Urinary bladder (tissue), 4 donors: ENCODE data around the gene GSTA5. TPM values are rescaled to one million over a fixed set of nuclear protein-coding genes. Genes with fewer than 3 reads are reported as not detected.
"Not testable (repeated sequence)": the region's sequence is repeated elsewhere in the genome, so short reads cannot be mapped to it uniquely, and the experiment has no call there.

Source experiments
- DNase-seq: peaks from one replicate; pipeline ENCODE4 v3.0.0-alpha.2; 2015; ENCODE audit errors: extremely low spot score
- H3K27ac ChIP-seq: one replicate; pipeline ENCODE4 v1.5.1; 2013; ENCODE audit warnings: low read depth, mild to moderate bottlenecking, moderate library complexity
- H3K36me3 ChIP-seq: one replicate; pipeline ENCODE4 v1.6.1; 2013; ENCODE audit warnings: mild to moderate bottlenecking, moderate library complexity; ENCODE audit not compliant: insufficient read depth
- H3K4me1 ChIP-seq: one replicate; pipeline ENCODE4 v1.6.1; 2013; ENCODE audit warnings: mild to moderate bottlenecking, moderate library complexity; ENCODE audit not compliant: insufficient read depth
- H3K4me3 ChIP-seq: one replicate; pipeline ENCODE4 v1.5.1; 2013; ENCODE audit warnings: low read depth, low read length
- WGBS: extraction: QIAGEN DNeasy Blood & Tissue Kit; methylation state at CpG from one replicate; pipeline ENCODE4 v1.1.7; 2013; 5-methylcytosine and 5-hydroxymethylcytosine counted together
- polyA plus RNA-seq: library from polyadenylated mRNA; stranded (reverse); fragments of 200-250 nt; gene quantifications from one replicate; pipeline ENCODE4 v1.2.3, GENCODE V29; 2013
- total RNA-seq: library from RNA; depleted of rRNA; stranded (reverse); fragments of >200 nt; gene quantifications from one replicate; pipeline ENCODE4 v1.2.3, GENCODE V29; 2014
- donor health status: healthy with polysubstance abuse.
- donor health status: healthy.

Gene GSTA5
- total and polyA plus RNA-seq, 2 donors = not detected

GRCh38 chr6:52861151-52861550, 20.5 kb upstream of the GSTA5 start:
- not testable (repeated sequence) for H3K27ac ChIP-seq, H3K36me3 ChIP-seq, H3K4me3 ChIP-seq, DNase-seq, H3K4me1 ChIP-seq
- 82% methylated on average over 7 of the region's 7 CpGs for WGBS

GRCh38 chr6:52858416-52858815, 17.8 kb upstream of the GSTA5 start:
- WGBS = 90% methylated on average over 4 of the region's 4 CpGs
- Histone ChIP-seq H3K36me3 (no peaks in the 10 kb centered on the region), H3K4me3 (no peak overlapping the region), H3K4me1 (no peaks in the 10 kb centered on the region), H3K27ac (no peak overlapping the region)
- no peak for DNase-seq

- H3K4me1 ChIP-seq, DNase-seq, H3K36me3 ChIP-seq, H3K4me3 ChIP-seq, H3K27ac ChIP-seq: not testable (repeated sequence)
- 10% methylated on average over 3 of the region's 3 CpGs for WGBS
Observed at GRCh38 chr6:52856137-52856536, 15.5 kb upstream of the GSTA5 start.

DNA sequence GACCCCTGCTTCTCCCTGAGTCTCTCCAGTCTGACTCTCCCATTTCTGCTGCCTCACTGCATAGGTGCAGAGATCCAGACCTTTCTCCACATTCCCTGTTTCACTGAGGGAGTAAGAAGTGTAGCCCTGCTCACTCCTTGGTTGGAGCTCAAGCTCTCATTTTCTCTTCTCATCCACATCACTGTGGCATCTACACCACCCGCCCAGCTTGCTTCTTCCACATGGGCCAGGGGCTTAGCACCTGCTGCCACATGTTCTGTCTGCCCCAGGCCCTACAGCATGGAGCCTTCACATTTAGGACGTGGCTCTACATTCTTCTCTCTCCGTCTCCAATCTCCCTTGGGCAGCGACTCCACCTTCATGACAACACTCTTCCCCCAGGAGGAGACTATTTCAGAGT, 8.5 kb upstream of the GSTA5 start:
- Histone ChIP-seq H3K27ac (no peak overlapping the region), H3K4me1 (no peaks in the 10 kb centered on the region), H3K4me3 (no peak overlapping the region), H3K36me3 (no peaks in the 10 kb centered on the region)
- 82% methylated on average over 4 of the region's 4 CpGs for WGBS
- no peak for DNase-seq

- Histone ChIP-seq H3K4me3 (no peak overlapping the region), H3K4me1 (no peaks in the 10 kb centered on the region), H3K36me3 (no peaks in the 10 kb centered on the region), H3K27ac (no peak overlapping the region)
- no peak for DNase-seq
- WGBS = 32% methylated on average over 1 of the region's 1 CpG
Observed at GRCh38 chr6:52846002-52846401, 5.4 kb upstream of the GSTA5 start.

GRCh38 chr6:52843605-52844004, 3.0 kb upstream of the GSTA5 start:
- DNase-seq = no peak
- 95% methylated on average over 4 of the region's 4 CpGs for WGBS
- no peaks in the 10 kb centered on the region for H3K4me1 ChIP-seq
- H3K27ac ChIP-seq = no peak overlapping the region
- no peak overlapping the region for H3K4me3 ChIP-seq
- H3K36me3 ChIP-seq = no peaks in the 10 kb centered on the region

DNA sequence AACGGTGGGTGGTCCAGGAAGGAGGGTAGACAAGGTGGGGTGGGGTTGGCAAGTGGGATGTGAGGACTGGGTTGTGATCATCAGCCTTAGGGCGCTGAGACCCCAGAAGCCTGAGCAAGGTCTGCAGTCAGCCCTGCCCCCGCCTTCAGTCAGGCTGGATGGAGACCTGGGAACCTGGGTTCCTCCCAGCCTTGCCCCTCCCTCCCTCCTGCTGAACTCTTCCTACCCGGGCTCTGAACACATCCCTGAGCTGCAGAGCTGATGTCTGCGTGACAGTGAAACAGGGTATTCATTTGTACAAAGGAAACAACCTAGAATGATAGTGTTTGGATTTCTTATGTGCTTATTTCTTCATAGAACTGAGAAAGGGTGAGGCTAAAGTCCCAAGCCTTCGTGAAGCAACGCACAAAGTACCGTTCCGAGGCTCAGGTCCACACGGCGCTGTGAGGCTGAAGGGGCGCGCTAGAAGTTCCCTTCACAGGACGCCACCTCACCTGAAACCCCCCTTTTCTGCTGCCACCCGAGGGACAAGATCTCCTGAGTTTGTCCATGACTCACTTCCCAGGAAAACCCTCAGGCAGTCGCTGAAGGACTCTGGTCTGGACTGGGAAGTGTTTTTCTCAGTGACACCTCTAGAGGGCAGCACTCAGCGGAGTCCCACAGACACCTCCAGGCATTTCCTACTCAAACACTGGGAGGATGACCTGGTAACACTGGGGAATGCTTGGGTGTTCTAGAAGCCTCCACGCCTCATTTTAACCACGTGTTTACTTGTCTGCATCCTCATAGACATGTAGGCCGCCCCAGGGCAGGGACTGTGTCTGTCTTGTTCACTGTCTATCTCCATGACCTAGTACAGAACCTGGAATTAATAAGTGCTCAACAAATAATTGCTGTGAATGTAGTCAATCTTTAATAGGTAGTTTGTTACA, 1.2 kb downstream of the GSTA5 start:
- 63% methylated on average over 20 of the region's 20 CpGs for WGBS
- Histone ChIP-seq H3K4me3 (no peak overlapping the region), H3K4me1 (no peaks in the 10 kb centered on the region), H3K36me3 (no peaks in the 10 kb centered on the region), H3K27ac (no peak overlapping the region)
- no peak for DNase-seq

- Histone ChIP-seq H3K4me3 (no peak overlapping the region), H3K27ac (no peak overlapping the region), H3K4me1 (no peaks in the 10 kb centered on the region), H3K36me3 (no peaks in the 10 kb centered on the region)
- WGBS = 88% methylated on average over 1 of the region's 1 CpG
- no peak for DNase-seq
Observed at GRCh38 chr6:52834481-52834880, 6.1 kb downstream of the GSTA5 start.

DNA sequence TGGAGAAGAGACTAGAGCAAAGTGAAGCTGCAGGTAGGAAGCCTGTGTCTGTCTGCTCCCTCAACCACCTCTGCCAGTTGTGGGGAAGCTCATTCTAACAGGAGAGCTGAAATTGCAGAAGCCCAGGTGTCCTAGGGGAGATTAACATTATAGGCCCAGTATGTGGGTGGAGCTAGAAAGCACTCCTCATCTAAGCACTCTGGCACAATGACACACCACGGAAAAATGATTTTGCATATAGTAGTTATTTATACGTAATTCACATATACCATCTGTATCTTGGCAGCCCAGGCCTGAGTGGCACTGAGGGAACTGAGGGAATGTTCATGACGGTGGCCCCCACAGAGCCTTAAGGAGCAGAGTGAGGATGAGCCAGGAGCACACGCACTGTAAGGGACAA, 9.7 kb downstream of the GSTA5 start:
- not testable (repeated sequence) for H3K36me3 ChIP-seq, H3K27ac ChIP-seq, H3K4me1 ChIP-seq, H3K4me3 ChIP-seq, DNase-seq
- 84% methylated on average over 4 of the region's 4 CpGs for WGBS

GRCh38 chr6:52829046-52829817, 11.4 kb downstream of the GSTA5 start:
- H3K27ac ChIP-seq = no peak overlapping the region
- H3K4me3 ChIP-seq = no peak overlapping the region
- no peaks in the 10 kb centered on the region for H3K4me1 ChIP-seq
- no peaks in the 10 kb centered on the region for H3K36me3 ChIP-seq
- no peak for DNase-seq
- 91% methylated on average over 37 of the region's 37 CpGs for WGBS

GRCh38 chr6:52828621-52829020, 12.0 kb downstream of the GSTA5 start:
- 84% methylated on average over 4 of the region's 4 CpGs for WGBS
- H3K36me3 ChIP-seq, H3K4me3 ChIP-seq, H3K27ac ChIP-seq, DNase-seq, H3K4me1 ChIP-seq: not testable (repeated sequence)

DNA sequence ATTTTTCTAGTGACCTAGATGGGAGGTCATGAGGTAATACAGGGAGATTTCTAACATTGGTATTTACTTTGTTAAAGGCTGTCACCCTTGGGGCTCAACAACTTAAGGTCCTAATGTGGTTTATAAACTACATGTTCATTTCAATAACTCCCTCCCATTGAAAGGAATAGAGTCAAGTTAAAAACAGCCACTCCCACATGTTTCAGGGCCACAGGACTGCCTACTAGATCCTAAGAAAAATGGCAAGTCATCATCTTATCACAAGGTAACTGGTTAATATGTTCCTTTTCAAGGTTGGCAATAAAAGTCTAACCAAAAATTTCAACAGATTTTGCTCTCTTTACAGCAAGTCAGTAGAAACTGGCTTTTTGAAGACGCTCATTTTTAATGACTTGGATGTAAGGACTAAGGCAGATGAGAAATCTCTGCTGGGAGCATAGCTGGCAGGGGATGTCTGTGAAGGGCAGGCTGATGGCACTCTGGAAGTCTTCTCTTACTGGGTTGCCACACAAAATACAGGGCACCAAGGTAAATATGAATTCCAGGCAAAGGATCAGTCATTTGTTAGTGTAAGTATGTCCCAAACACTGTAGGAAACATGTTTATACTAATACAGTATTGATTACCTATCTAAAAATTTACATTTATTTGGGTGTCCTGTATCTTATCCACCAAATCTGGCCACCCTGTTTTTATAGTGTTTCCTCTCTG, 13.4 kb downstream of the GSTA5 start:
- not testable (repeated sequence) for H3K4me1 ChIP-seq, DNase-seq
- WGBS = 80% methylated on average over 1 of the region's 1 CpG

GRCh38 chr6:52826513-52826912, 14.1 kb downstream of the GSTA5 start:
- DNase-seq = no peak
- no peaks in the 10 kb centered on the region for H3K4me1 ChIP-seq
- 36% methylated on average over 1 of the region's 1 CpG for WGBS
- no peaks in the 10 kb centered on the region for H3K36me3 ChIP-seq
- no peak overlapping the region for H3K4me3 ChIP-seq
- no peak overlapping the region for H3K27ac ChIP-seq

More for the DNA sequence above, 13.4 kb downstream of the GSTA5 start:
- not testable (repeated sequence) for H3K4me3 ChIP-seq, H3K36me3 ChIP-seq, H3K27ac ChIP-seq
